H1 (cell line): Measurements from ENCODE around the gene RANBP2. TPM values are rescaled to one million over a fixed set of nuclear protein-coding genes. Genes with fewer than 3 reads are reported as not detected.

Source experiments
- BCL11A ChIP-seq, 2 experiments: IDR thresholded peaks; one replicate each; pipeline ENCODE4 v1.6.1; 2011; ENCODE audit warnings: low read depth in 2 of 2, low read length in 2 of 2, mild to moderate bottlenecking in 2 of 2
- CEBPB ChIP-seq: IDR thresholded peaks from 2 replicates; pipeline ENCODE4 v1.6.1; 2012; ENCODE audit warnings: low read depth, low read length
- FOSL1 ChIP-seq: IDR thresholded peaks from 2 replicates; pipeline ENCODE4 v1.6.1; 2011; ENCODE audit warnings: mild to moderate bottlenecking, low read depth, low read length, moderate library complexity; ENCODE audit not compliant: insufficient read depth
- PHF8 ChIP-seq: fragments of 200-600 bp; sonication (generic); conservative IDR thresholded peaks from 2 replicates; pipeline ENCODE4 v1.7.1; 2012; ENCODE audit warnings: low read depth, mild to moderate bottlenecking, inconsistent platforms, low read length, moderate library complexity
- polyA plus RNA-seq, 7 experiments: library from polyadenylated mRNA; depleted of rRNA in 3 of 7; stranded (reverse) in 5 of 7; unstranded in 2 of 7; fragments of >200 nt in 5 of 7; fragments of 200-250 nt in 2 of 7; gene quantifications; 1 replicate in 5 of 7; 2 replicates in 1 of 7; 4 replicates in 1 of 7; pipeline versions ENCODE4 v1.2.1 to v1.2.3, GENCODE V29; 2011 to 2013; ENCODE audit warnings: missing spikeins in 2 of 7, mixed read lengths in 2 of 7
- total RNA-seq: library from RNA; stranded (reverse); fragmentation: NEBNext Ultra II Directional; extraction: Animal tissue kit (Norgen Biotek cat#: 25700); gene quantifications from 2 replicates; pipeline ENCODE4 v1.2.1, GENCODE V29; 2021
- TF ChIP-seq, protein P1 (sequence below): fragments of 300-600 bp; sonication (generic); IDR thresholded peaks from 2 replicates; pipeline ENCODE4 v1.7.1; 2012; ENCODE audit warnings: low read length, moderate library complexity, mild to moderate bottlenecking, inconsistent platforms; ENCODE audit not compliant: insufficient replicate concordance

Gene RANBP2
- total and polyA plus RNA-seq, 2 of the 8 experiments (the other 6 are each of a cell fraction or from before 2014, with no cell fraction given): 8.2 to 95.9 TPM

GRCh38 chr2:108701208-108701607, 18.1 kb upstream of the RANBP2 start (continued):
- TF ChIP-seq, protein P1, sequence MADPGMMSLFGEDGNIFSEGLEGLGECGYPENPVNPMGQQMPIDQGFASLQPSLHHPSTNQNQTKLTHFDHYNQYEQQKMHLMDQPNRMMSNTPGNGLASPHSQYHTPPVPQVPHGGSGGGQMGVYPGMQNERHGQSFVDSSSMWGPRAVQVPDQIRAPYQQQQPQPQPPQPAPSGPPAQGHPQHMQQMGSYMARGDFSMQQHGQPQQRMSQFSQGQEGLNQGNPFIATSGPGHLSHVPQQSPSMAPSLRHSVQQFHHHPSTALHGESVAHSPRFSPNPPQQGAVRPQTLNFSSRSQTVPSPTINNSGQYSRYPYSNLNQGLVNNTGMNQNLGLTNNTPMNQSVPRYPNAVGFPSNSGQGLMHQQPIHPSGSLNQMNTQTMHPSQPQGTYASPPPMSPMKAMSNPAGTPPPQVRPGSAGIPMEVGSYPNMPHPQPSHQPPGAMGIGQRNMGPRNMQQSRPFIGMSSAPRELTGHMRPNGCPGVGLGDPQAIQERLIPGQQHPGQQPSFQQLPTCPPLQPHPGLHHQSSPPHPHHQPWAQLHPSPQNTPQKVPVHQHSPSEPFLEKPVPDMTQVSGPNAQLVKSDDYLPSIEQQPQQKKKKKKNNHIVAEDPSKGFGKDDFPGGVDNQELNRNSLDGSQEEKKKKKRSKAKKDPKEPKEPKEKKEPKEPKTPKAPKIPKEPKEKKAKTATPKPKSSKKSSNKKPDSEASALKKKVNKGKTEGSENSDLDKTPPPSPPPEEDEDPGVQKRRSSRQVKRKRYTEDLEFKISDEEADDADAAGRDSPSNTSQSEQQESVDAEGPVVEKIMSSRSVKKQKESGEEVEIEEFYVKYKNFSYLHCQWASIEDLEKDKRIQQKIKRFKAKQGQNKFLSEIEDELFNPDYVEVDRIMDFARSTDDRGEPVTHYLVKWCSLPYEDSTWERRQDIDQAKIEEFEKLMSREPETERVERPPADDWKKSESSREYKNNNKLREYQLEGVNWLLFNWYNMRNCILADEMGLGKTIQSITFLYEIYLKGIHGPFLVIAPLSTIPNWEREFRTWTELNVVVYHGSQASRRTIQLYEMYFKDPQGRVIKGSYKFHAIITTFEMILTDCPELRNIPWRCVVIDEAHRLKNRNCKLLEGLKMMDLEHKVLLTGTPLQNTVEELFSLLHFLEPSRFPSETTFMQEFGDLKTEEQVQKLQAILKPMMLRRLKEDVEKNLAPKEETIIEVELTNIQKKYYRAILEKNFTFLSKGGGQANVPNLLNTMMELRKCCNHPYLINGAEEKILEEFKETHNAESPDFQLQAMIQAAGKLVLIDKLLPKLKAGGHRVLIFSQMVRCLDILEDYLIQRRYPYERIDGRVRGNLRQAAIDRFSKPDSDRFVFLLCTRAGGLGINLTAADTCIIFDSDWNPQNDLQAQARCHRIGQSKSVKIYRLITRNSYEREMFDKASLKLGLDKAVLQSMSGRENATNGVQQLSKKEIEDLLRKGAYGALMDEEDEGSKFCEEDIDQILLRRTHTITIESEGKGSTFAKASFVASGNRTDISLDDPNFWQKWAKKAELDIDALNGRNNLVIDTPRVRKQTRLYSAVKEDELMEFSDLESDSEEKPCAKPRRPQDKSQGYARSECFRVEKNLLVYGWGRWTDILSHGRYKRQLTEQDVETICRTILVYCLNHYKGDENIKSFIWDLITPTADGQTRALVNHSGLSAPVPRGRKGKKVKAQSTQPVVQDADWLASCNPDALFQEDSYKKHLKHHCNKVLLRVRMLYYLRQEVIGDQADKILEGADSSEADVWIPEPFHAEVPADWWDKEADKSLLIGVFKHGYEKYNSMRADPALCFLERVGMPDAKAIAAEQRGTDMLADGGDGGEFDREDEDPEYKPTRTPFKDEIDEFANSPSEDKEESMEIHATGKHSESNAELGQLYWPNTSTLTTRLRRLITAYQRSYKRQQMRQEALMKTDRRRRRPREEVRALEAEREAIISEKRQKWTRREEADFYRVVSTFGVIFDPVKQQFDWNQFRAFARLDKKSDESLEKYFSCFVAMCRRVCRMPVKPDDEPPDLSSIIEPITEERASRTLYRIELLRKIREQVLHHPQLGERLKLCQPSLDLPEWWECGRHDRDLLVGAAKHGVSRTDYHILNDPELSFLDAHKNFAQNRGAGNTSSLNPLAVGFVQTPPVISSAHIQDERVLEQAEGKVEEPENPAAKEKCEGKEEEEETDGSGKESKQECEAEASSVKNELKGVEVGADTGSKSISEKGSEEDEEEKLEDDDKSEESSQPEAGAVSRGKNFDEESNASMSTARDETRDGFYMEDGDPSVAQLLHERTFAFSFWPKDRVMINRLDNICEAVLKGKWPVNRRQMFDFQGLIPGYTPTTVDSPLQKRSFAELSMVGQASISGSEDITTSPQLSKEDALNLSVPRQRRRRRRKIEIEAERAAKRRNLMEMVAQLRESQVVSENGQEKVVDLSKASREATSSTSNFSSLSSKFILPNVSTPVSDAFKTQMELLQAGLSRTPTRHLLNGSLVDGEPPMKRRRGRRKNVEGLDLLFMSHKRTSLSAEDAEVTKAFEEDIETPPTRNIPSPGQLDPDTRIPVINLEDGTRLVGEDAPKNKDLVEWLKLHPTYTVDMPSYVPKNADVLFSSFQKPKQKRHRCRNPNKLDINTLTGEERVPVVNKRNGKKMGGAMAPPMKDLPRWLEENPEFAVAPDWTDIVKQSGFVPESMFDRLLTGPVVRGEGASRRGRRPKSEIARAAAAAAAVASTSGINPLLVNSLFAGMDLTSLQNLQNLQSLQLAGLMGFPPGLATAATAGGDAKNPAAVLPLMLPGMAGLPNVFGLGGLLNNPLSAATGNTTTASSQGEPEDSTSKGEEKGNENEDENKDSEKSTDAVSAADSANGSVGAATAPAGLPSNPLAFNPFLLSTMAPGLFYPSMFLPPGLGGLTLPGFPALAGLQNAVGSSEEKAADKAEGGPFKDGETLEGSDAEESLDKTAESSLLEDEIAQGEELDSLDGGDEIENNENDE: no peak
- no peak for TF ChIP-seq BCL11A (IDR thresholded peaks at IDR 0.05; ENCODE audit: low read depth in 2 of 2, low read length in 2 of 2)
- TF ChIP-seq PHF8: no peak
- TF ChIP-seq FOSL1: no peak
- TF ChIP-seq CEBPB: no peak
